T follicular helper cell (primary cell): Measurements from ENCODE around the gene ALS2.
A peak's percentile ranks its signal among the peaks of the same experiment; 100 is the strongest.
"Not testable (repeated sequence)": the region's sequence is repeated elsewhere in the genome, so short reads cannot be mapped to it uniquely, and the experiment has no call there.

Experiments
- DNase-seq: peaks from one replicate; pipeline ENCODE4 v3.0.0-alpha.2; 2020; ENCODE audit warnings: low read depth
- total RNA-seq, 2 experiments: gene quantifications; one replicate each; lab custom pipeline; 2026; lab: John Stamatoyannopoulos, UW

ALS2 gene
- total RNA-seq, result 27.1 to 32.9 reads per million in 2 experiments

DNA sequence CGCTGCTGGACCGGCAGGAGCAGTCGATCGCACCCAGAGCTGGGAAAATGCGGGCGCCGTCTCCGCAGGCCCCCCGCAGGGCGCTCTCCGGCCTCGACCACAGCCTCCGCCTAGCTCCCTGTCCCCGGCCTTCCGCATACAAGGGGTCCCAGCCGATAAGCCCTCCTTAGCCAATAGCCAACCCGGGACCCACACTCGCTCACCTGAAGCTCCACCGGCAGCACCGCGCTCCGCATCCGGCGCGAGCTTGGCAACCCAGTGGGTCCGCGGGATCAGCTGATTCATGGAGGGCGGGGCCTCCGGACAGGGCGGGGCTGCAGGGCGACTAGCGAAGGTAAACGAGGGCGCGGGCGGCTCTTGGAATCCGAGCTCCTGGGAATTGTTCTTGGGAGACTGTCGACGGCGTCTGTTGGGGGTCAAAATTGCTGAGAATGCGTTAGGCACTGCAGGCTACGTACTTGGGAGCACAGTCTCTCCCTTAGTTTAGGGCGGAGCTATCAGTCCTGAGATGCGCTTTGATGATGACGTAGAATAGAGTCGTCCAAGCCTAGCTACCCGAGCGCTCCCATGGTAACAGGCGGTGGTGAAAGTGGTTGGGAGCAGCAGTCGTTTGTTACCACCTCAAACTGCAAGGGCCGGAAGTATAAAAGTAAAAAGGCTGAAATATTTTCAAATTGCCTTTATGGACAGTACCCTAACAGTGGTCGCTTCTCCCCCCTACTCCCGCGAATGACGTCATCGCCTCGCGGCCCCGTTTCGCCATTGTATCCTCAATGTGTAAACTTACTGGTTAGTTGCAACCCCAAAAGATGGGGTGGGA lies at the start of gene ALS2:
Gene ALS2 (minus strand): TSS at position 260 of the 820 bp plus-strand sequence. CDS start 12,048 bp downstream, outside the sequence.
- DNase-seq, result peak; percentile 88

DNA sequence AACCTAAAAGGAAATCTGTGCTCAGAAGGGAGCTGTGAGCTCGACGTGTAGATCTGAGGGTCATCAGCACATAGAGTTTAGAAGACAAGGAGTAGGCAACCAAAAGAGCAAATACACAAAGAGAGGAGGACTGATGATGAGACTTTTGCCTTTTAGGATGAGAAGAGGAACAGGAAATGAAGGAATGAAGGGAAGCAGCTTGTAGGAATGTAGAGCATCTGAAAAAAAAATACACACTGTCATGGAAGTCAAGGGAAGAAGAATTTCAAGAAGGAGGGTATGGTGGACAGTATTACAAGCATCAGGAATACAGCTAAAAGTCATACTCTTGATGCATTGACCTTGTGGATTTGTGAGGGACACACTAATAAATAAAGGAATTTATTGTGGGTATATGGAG lies 47.5 kb upstream of the ALS2 start:
- DNase-seq, result no peak

DNA sequence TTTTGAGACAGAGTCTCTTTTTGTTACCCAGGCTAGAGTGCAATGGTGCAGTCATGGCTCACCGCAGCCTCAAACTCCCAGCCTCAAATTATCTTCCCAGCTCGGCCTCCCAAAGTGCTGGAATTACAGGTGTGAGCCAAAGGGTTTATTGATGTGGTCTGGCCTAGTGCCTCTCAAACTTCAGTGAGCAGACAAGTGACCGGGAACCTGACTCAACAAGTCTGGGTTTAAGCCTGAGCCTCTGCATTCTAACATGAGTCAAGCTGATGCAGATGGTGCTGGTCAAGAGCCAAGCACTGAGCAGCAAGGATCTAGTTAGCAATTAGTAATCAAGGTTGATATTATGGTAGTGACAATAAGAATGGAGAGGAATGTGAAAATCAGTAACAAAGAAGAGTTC lies 46.9 kb upstream of the ALS2 start:
- DNase-seq, result no peak

DNA sequence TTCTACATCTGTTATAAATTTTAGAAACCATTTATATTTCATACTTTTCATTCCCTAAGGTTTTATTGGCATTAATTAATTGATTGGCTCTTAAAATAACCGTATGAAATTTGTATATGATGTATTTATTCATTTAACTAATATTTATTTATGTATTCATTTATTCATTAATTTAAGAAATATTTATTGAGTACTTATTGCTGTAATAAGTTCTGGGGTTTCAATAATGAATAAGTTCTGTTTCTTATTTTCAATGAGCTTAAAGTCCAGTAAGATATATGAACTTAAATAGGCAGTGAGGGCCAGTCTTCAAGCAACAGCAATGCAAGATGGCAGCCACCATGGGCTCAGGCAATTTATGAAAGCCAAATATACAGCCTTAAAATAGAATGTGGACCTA lies 43.5 kb upstream of the ALS2 start:
- no peak for DNase-seq

DNA sequence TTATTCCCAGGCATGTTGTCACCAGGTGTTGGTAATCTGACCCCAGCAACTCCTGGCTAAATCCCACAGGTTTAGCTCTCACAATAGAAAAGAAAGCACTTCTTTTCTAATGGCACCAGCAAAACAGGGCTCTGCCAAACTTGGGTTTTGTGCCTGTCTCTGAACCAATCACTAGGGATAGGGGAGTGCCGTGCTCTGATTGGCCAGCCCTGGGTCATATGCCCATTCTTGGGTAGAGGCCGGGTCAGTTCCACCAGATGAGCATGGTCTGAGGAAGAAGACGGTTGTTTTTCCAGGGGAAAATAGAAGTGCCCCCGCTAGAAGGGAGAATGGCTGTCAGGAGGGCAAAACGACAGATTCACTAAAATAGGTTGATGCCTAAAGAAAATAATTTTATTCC lies 40.3 kb upstream of the ALS2 start:
- no peak for DNase-seq

DNA sequence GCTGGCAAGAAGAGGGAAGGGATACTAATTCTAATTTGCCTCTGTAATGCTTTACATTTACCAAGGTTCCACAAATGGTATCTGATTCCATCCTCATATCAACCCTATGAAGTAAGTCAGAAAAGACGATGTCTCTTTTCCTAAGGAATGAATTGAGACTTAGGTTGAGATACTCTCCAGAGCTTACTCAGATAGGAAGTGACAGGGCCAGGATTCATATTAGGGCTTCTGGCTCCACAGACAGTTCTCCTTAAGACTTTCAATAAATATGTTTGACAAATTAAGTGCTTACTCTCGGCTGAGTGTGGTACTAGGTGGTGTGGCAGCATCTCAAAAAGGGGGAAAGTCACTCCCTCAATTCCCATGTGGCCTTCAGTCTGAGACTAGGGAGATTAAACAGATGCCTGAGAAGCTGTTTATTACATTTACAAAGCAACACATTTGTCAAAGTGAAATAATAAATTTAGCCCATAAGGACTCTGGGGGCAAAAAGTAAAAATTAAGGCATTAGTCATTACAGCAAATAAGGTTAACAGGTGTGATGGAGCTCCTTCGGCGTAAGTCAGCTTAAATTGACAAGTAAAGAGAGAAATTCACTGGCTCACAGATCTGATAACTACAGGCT lies 39.8 kb upstream of the ALS2 start:
- DNase-seq, result no peak

DNA sequence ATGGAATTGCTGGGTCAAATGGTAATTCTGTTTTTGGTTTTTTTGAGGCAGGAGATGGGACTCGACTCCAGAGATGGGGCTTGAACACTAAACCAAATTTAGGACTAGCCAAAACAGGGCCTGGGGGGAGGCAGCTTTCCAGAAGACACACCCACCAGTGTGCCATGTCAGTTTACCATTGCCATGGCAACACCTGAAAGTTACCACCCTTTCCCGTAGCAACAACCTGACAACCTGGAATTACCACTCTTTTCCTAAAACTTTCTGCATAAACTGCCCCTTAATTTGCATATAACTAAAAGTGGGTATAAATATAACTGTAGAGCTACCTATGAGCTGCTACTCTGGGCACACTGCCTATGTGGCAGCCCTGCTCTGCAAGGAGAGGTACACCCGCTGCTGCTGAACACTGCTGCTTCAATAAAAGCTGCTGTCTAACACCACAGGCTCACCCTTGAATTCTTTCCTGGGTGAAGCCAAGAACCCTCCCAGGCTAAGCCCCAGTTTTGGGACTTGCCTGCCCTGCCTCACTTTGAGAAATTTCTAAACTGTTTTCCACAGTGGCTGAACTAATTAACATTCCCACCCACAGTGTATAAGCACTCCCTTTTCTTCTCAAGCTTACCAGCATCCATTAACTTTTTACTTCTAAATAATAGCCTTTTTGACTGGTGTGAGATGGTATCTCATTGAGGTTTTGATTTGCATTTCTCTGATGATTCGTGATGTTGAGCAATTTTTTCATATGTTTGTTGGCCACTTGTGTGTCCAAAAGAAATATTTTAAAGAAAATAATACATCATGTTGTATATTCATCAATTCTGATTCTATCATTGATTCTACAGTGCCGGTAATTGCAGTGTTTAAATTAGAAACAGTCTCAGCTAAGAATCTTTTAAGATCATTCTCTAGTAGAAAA lies 36.2 kb upstream of the ALS2 start:
- DNase-seq, result no peak

DNA sequence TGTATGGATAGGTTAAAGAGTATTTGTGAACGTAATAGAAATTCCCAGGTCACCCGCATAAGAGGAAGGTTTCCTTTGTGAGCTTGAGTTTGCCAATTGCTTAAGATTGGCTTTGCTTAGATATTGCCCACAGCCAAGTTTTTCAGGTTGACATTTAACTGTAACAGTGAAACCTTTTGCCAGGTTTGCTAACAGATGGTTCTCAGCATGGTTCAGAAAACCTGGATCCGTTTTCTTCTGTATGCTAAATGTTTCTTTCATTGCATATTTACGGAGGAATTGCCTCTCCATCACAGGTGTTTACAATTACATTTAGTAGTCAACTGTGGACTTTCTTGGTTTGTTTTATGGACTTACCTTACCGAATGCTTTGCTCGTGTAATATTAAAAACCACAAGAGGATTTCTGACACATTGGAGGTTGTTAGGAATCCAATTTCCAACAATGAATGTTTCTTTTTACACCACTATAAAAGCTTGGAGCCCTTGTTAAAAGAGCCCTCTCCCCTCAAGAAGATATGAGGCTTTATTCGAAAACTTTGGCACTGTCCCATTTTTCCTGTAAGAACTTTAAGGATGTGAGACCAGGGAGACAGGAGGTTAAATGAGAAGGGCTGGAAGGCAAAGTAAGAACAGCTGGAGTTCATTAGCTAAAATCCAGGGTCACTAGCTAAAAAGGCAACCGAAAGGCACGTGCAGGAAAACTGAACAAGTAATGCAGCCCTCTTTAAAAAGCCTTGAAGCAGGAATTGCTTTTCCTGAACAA lies 33.4 kb upstream of the ALS2 start:
- DNase-seq, result no peak

DNA sequence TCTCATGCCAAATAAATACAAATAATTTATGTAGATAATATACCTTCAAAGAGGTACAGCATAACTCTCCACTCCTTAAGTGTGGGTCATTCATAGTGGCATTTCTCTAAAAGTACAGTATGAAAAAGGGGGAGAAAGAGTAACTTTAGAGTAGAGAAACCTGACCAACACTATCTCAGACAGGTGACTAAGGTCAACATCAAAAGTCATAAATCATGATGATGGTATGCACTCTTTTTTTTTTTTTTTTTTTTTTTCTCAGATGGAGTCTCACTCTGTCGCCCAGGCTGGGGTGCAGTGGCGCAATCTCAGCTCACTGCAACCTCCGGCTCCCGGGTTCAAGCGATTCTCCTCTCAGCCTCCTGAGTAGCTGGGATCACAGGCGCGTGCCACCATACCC lies 29.9 kb upstream of the ALS2 start:
- DNase-seq, result not testable (repeated sequence)

DNA sequence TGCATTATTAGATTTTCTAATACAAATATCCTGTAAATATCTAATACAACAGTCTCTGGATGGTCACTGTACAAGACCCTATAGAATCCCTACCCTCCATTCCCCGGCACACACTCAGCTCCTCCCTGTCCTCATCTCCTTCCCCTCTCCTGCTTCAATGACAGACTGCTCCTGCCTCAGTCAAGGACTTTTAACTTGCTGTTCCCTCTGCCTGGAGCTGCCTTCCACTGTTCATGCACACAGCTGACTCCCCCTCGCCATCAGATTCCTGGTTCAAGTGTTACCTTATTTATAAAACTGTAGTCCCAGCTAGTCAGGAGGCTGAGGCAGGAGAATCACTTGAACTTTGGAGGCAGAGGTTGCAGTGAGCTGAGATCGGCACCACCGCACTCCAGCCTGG lies 28.9 kb upstream of the ALS2 start:
- no peak for DNase-seq

DNA sequence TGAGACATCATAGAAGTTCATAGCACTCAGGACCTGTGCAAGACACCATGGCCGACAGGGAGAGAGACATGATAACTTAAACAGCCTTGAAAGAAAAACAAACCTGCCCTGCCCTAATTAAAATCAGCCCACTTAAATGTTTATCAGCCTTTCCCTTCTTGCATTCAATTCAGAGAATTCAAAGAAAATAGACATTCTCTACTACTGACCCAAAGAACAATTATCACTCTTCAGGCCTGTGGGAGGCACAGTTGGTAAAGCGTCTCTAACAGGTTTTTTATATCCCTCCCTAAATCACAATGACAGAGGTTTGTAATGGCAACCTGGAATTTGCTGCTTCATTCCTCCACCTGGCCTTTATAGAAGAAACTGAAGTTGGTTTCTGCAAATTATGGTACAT lies 27.3 kb upstream of the ALS2 start:
- no peak for DNase-seq

DNA sequence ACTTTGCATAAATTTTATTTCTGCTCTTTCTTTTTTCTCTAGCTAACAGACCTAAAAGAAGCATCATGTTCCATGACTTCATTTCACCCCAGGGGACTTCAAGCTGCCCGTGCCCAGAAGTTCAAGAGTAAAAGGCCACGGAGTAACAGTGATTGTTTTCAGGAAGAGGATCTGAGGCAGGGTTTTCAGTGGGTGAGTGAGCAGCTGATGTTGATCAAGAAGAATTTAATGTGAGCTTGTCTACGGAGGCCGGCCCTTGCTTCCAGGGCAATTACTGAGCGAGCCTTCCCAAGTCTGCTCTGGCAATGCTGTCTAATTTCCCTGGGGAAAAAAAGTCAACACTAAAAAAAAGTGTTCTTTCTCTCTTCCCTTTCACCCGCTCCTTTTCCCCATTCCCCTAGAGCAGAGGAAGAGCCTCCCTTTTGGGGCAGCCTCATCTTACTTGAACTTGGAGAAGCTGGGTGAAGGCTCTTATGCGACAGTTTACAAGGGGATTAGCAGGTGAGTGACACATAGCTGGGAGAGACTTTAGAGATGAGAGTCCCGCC lies 26.8 kb upstream of the ALS2 start:
- DNase-seq, result no peak

DNA sequence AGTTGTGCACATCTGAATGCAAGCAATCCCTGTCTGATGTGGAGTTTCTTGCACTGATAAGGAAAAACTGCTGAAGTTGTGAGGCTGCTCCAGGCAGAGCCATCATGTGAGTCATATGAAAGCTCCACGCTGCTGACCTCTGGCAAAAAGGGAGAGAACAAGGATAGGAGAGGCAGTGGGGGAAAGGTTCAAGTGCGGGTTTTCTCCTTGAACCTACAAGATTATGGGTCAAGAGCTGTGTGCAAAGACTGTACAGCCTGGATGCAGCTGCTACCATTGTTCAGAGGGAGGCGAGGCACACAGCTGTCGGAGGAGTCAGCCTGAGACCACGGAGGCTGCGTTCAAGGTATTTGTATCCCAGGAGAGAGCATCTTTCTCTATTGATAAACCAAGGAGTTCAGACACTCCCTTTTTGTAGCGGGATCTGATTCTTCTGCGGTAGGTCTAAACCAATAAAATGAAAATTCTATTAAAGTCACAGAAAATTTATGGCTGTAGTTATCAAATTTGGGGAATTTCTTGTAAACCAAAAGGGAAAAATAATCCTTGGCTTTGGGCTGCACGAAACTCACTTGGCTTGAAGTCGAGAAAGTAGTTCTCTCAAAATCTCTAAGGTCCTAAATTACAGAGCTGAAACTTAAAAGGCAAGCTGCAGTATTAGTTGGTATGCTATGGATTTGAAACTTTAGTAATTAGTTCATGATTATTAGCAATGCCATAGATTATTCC lies 25.9 kb upstream of the ALS2 start, which contains the start of gene CDK15:
Gene CDK15 (plus strand): TSS at position 96 of the 729 bp plus-strand sequence. CDS start 128 bp downstream, at position 224.
- no peak for DNase-seq

DNA sequence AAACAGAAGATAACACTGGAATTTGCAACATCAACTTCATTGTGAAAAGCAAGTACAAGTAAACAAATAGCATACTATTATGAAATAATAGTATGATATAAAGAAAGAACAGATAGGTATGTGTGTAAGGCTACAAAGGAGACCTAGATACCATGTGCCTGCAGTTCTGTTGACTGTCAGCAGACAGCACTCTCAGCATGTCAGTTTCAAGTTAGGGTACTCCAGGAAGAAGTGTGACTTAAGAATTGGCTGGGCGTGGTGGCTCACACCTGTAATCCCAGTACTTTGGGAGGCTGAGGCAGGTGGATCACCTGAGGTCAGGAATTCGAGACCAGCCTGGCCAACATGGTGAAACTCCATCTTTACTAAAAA lies 18.2 kb upstream of the ALS2 start:
- DNase-seq, result not testable (repeated sequence)

DNA sequence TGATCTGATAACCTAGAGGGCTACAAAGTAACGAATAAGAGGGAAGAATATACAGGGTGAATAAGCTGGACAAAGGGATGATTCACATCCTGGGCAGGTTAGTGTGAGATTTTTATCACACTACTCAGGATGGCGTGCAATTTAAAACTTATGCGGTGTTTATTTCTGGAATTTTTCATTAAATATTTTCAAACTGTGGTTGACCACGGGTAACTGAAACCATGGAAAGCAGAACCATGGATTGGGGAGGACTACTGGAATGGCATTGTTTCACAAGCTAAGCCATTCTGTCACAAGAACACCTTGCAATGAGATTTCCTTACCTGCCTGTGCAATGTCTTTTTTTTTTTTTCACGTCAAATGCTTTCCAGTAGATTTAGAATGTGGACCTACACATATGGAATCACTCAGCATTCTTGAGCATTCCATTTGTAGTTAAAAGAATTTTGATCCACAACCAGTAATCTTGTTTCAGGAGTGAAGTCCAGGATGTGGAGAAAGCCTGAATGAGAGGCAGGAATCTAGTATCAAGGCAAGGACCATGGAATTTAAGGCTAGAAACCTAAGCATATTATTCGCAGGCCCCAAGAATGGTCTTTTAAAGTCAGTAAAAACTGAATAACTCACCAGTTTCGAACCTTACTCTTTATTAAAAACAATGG lies 17.6 kb upstream of the ALS2 start:
- no peak for DNase-seq

DNA sequence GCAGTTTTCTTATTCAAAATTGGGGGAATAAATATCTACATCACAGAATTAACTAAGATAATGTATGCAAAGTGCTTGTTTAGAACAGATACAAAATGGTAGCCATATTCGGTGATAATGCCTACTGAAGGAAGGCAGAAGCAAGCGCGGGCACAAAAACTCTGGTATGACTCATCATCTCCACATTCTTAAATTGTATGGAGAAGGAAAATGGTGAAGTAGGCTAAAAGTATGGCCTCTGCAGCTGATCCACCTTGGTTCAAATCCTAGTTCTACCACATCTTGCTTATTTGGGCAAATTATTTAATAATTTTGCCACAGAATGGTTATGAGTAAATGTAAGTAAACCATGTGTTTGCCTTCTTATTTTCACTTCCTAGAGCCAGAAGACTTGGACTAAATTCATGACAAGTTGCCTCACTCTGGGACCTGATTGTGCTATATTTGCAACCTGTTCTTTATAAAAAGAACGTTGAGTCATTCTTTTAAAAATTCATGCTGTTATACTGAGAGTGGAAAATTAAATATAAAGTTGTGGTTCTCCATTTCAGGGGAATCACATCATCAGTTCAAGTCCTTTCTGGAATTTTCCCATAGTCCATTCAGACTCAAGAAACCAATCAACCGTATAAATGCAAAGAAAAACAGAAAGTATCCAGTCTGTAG lies 16.6 kb upstream of the ALS2 start:
- no peak for DNase-seq

DNA sequence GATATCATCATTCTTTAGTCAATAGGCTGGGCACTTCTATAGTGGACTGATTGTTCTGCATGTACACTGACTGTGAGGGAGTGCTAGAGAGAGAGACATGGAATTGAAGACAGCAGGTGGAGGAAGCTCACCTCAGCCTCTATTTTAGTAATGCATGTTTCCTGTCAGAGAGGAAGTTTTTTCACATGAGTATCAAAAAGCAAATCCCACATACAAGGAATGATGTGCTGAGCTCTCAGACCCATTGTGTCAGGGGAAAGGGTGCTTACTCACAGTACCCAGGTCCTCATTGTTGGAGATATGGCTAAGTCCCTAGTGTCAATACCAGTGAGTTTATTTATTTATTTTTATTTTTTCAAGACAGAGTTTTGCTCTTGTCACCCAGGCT lies 15.7 kb upstream of the ALS2 start:
- no peak for DNase-seq

DNA sequence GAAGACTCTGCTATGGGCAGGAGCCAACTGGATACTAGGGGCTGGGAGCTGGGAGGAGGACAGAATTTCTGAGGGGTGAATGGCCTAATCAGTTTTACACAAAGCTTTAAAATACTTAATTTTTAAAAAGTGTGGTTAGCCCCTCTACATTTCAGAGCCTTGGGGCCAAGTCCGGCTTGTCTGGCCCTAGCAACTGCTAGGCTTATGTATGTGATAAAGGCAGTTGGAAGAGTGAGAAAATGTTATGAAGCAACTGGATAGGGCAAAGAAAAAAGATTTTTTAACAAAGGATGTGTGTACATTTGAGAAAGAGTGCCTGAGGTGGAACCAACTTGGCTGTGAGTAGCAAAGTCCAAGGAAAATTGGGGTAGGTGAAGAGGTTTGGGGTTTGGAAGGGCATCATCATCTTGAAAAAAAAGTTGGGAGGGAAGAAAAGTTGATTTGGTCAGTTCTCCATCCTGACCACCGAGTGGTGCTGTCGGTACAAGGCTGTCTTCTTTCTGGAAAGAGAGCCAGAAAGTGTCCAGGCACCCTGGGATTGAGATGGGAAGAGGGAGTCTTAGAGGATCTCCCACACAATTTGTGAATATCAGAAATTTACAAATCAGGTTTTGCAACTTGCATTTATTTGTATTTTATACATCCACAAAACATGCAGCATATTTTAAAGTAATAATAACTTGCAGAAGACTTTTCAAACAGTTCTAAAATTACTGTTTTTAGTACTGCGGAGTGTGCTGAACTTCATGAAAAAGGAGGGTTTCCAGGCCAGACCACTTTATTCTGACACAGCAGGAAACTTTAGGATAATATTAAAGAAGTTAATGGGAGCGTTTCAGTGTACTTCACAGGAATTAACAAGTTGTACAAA lies 15.1 kb upstream of the ALS2 start:
- DNase-seq, result no peak

DNA sequence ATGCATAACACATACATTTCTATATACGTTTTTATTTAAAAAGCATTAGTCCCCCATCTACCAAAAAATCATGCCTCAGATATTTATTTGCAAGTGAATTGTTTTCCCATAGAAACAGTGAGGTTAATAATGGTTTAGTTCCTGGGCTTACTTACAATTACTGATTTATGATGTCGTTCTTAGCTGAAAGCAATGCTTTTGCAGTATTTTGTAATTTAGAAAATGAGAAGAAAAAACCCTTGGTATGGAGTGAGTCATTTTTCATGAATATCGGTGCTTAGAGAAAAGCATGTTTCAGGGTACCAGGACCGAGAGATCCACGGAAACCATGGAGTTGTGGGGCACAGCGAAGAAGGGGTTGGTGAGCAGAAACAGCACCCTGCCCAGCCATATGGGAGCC lies 13.6 kb upstream of the ALS2 start:
- no peak for DNase-seq
